ENCODE measurements around the gene MAGI3.
"Not testable (repeated sequence)": the region's sequence is repeated elsewhere in the genome, so short reads cannot be mapped to it uniquely, and the experiment has no call there.

MAGI3 gene

GRCh38 chr1:113565621-113566020 is 175.3 kb downstream of the MAGI3 start:
- H3K4me3 ChIP-seq (replicated peaks; ENCODE audit: low read depth, low read length) = no peak overlapping the region
- DNase-seq (ENCODE audit: extremely low read depth, low read depth) = no peak
- no peak for TF ChIP-seq CTCF (IDR thresholded peaks at IDR 0.05; ENCODE audit: low read depth, low read length, missing control alignments)

GRCh38 chr1:113567427-113567826 is 177.1 kb downstream of the MAGI3 start:
- no peak overlapping the region for H3K4me3 ChIP-seq (replicated peaks; ENCODE audit: low read depth, low read length)
- no peak for DNase-seq (ENCODE audit: extremely low read depth, low read depth)
- TF ChIP-seq CTCF (IDR thresholded peaks at IDR 0.05; ENCODE audit: low read depth, low read length, missing control alignments) = no peak

- DNase-seq (ENCODE audit: extremely low read depth, low read depth); H3K4me3 ChIP-seq (replicated peaks; ENCODE audit: low read depth, low read length): not testable (repeated sequence)
These were observed 185.5 kb downstream of the MAGI3 start for GRCh38 chr1:113575744-113576260.

GRCh38 chr1:113576271-113576670 is 186.0 kb downstream of the MAGI3 start:
- H3K4me3 ChIP-seq (replicated peaks; ENCODE audit: low read depth, low read length) = no peak overlapping the region
- no peak for DNase-seq (ENCODE audit: extremely low read depth, low read depth)
- TF ChIP-seq CTCF (IDR thresholded peaks at IDR 0.05; ENCODE audit: low read depth, low read length, missing control alignments) = no peak

- TF ChIP-seq CTCF (IDR thresholded peaks at IDR 0.05; ENCODE audit: low read depth, low read length, missing control alignments) = no peak
- no peak for DNase-seq (ENCODE audit: extremely low read depth, low read depth)
These were observed 189.1 kb downstream of the MAGI3 start for GRCh38 chr1:113579256-113580018.

GRCh38 chr1:113581323-113581722 is 191.0 kb downstream of the MAGI3 start:
- no peak for DNase-seq (ENCODE audit: extremely low read depth, low read depth)
- no peak for TF ChIP-seq CTCF (IDR thresholded peaks at IDR 0.05; ENCODE audit: low read depth, low read length, missing control alignments)
- no peak overlapping the region for H3K4me3 ChIP-seq (replicated peaks; ENCODE audit: low read depth, low read length)

More at GRCh38 chr1:113579256-113580018, 189.1 kb downstream of the MAGI3 start:
- H3K4me3 ChIP-seq (replicated peaks; ENCODE audit: low read depth, low read length) = no peak overlapping the region

GRCh38 chr1:113582084-113582483 is 191.8 kb downstream of the MAGI3 start:
- TF ChIP-seq CTCF (IDR thresholded peaks at IDR 0.05; ENCODE audit: low read depth, low read length, missing control alignments) = no peak
- no peak overlapping the region for H3K4me3 ChIP-seq (replicated peaks; ENCODE audit: low read depth, low read length)
- DNase-seq (ENCODE audit: extremely low read depth, low read depth) = no peak
